Colonic mucosa (tissue), 4 donors: Measurements from ENCODE around the gene MYO7A. TPM values are rescaled to one million over a fixed set of nuclear protein-coding genes. Genes with fewer than 3 reads are reported as not detected.

Source experiments
- DNase-seq: peaks from one replicate; pipeline ENCODE4 v3.0.0-alpha.2; 2020
- H3K27ac ChIP-seq: fragments of 200-600 bp; one replicate; pipeline ENCODE4 v1.8.0; 2021
- H3K27me3 ChIP-seq: fragments of 200-600 bp; one replicate; pipeline ENCODE4 v1.8.0; 2021
- H3K36me3 ChIP-seq: fragments of 200-600 bp; one replicate; pipeline ENCODE4 v1.8.0; 2021
- H3K4me1 ChIP-seq: fragments of 200-600 bp; one replicate; pipeline ENCODE4 v1.8.0; 2021; ENCODE audit warnings: mild to moderate bottlenecking
- H3K4me3 ChIP-seq: fragments of 200-600 bp; one replicate; pipeline ENCODE4 v1.8.0; 2021
- H3K9ac ChIP-seq, 2 donors: one replicate each; pipeline ENCODE4 v1.7.0; 2013; ENCODE audit warnings: control low read depth in 2 of 2, low read depth in 2 of 2, low read length in 2 of 2
- H3K9me3 ChIP-seq: fragments of 200-600 bp; one replicate; pipeline ENCODE4 v1.8.0; 2021
- intact Hi-C: fragments of 100-400 bp; cut with DNase I; formaldehyde crosslinking; loops from one replicate; pipeline ENCODE4 v1.14.1; 2022
- total RNA-seq, 2 donors: library from RNA; stranded (reverse); fragmentation: NEBNext Ultra II Directional in 1 of 2; extraction: Animal tissue kit (Norgen Biotek cat#: 25700) in 1 of 2; gene quantifications; one replicate each; pipeline ENCODE4 v1.2.1, GENCODE V29; 2021
- TF ChIP-seq, protein P1 (sequence below): fragments of 200-600 bp; IDR thresholded peaks from one replicate; pipeline ENCODE4 v1.8.0; 2022; ENCODE audit warnings: antibody characterized with exemption, mild to moderate bottlenecking
- donor health status: healthy.
- donor health status: DM: no; HTN: no; CAD: no.
- donor health status: DM: no; HTN: no; CAD: no.

Gene MYO7A
- total RNA-seq, 2 donors from 2014 or later = 3.8 to 4.1 TPM

DNA sequence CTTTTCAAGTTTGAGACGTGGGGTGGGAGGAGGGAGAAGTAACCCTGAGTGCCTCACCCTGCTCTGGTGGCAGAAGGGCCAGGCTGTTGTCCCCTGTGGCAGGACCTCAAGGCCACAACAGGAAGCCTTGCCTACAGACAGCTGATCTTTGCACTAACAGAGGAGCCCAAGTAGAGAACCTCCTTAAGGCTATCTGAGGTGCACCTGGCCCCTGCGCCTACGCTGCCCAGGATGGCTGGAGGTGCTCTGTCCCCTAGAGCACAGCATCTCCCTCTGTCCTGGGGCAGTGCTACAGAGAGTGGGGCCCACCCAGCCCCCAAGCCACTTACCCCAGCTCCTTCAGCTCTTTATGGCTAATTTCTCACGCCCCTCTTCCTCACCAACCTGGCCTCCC lies 27.0 kb downstream of the MYO7A start:
- H3K36me3 ChIP-seq = no peaks in the 10 kb centered on the region
- H3K4me1 ChIP-seq = no peaks in the 10 kb centered on the region
- H3K9me3 ChIP-seq = no peaks in the 10 kb centered on the region
- no peak overlapping the region for H3K27ac ChIP-seq
- intact Hi-C loops = no loop called here
- H3K27me3 ChIP-seq = no peaks in the 10 kb centered on the region
- no peak overlapping the region for H3K9ac ChIP-seq
- no peak for DNase-seq
- no peak overlapping the region for H3K4me3 ChIP-seq
- TF ChIP-seq, protein P1, sequence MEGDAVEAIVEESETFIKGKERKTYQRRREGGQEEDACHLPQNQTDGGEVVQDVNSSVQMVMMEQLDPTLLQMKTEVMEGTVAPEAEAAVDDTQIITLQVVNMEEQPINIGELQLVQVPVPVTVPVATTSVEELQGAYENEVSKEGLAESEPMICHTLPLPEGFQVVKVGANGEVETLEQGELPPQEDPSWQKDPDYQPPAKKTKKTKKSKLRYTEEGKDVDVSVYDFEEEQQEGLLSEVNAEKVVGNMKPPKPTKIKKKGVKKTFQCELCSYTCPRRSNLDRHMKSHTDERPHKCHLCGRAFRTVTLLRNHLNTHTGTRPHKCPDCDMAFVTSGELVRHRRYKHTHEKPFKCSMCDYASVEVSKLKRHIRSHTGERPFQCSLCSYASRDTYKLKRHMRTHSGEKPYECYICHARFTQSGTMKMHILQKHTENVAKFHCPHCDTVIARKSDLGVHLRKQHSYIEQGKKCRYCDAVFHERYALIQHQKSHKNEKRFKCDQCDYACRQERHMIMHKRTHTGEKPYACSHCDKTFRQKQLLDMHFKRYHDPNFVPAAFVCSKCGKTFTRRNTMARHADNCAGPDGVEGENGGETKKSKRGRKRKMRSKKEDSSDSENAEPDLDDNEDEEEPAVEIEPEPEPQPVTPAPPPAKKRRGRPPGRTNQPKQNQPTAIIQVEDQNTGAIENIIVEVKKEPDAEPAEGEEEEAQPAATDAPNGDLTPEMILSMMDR = no peak

DNA sequence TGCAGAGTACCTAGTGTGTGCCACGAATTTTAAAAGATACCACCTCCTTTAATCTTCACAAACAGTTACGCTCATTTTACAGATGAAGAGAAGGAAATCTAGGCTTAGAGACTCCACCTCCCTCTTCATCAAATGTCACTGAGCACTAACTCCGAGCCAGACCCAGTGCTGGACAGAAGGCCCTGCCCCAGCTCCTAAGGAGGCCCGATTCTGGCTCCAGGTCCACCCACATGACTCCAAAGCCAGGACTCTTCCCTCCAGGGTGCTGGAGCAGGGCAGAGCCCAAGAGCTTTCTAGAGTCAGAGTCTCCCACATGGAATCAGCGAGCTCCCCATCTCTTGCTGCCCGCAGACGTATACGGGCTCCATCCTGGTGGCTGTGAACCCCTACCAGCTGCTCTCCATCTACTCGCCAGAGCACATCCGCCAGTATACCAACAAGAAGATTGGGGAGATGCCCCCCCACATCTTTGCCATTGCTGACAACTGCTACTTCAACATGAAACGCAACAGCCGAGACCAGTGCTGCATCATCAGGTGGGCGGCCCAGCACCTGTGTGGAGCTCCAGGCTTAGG lies 27.6 kb downstream of the MYO7A start:
- no peak overlapping the region for H3K9ac ChIP-seq
- intact Hi-C loops = no loop called here
- H3K4me3 ChIP-seq = no peak overlapping the region
- no peaks in the 10 kb centered on the region for H3K36me3 ChIP-seq
- no peaks in the 10 kb centered on the region for H3K9me3 ChIP-seq
- TF ChIP-seq, protein P1 = no peak
- H3K4me1 ChIP-seq = no peaks in the 10 kb centered on the region
- H3K27ac ChIP-seq = no peak overlapping the region
- H3K27me3 ChIP-seq = no peaks in the 10 kb centered on the region
- no peak for DNase-seq

DNA sequence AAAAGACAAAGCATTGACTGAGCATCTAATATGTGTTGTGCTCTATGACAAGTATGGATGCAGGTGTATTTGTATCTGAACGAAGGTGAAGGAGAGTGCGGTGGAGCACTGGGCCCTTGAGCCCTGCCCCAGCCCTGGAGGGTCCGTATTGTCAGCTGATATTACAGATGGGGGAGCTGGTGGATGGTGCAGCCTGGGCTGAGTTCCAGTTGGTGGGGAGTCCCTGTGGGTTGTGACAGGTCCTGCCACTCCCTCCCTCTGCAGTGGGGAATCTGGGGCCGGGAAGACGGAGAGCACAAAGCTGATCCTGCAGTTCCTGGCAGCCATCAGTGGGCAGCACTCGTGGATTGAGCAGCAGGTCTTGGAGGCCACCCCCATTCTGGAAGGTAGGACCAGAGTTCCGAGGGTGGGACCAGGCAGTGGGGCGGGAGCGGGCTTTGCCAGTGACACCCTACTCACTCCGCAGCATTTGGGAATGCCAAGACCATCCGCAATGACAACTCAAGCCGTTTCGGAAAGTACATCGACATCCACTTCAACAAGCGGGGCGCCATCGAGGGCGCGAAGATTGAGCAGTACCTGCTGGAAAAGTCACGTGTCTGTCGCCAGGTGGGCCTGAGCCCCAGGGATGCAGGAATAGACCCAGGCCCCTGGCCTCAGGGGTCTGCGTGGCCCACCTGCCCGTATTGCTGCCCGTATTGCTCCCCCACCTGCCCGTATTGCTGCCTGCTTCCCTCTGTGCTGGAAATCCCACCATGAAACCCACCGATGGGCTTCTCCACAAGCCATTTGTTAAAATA lies 28.6 kb downstream of the MYO7A start:
- no peaks in the 10 kb centered on the region for H3K27me3 ChIP-seq
- DNase-seq = no peak
- intact Hi-C loops = no loop called here
- no peaks in the 10 kb centered on the region for H3K4me1 ChIP-seq
- no peaks in the 10 kb centered on the region for H3K9me3 ChIP-seq
- no peak overlapping the region for H3K9ac ChIP-seq
- H3K4me3 ChIP-seq = no peak overlapping the region
- TF ChIP-seq, protein P1 = no peak
- H3K27ac ChIP-seq = no peak overlapping the region
- H3K36me3 ChIP-seq = no peaks in the 10 kb centered on the region

DNA sequence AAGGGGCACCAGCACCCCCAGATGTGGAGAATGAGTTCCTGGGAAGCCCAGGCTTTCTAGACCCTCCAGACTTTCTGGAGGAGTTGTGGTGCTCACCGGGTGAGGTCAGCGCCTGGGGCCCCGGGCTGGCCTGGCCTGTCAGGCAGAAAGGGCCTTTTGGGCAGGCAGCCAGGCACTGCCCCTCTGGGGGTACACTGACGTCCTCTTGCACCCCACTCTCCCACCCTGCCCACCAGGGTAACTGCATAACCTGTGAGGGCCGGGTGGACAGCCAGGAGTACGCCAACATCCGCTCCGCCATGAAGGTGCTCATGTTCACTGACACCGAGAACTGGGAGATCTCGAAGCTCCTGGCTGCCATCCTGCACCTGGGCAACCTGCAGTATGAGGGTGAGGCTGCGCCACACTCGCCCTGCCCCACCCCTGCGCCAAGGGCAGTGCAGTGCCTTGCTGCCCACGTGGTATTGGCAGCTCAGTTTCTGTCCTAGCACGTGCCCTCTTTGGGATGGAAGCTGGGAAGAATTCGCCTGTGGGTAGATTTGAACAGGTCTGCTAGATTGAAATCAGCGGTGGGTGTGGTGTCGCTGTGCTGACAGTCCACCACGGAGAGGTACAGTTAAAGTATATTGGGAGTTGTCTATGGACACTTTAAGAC lies 30.1 kb downstream of the MYO7A start:
- Histone ChIP-seq H3K36me3 (no peaks in the 10 kb centered on the region), H3K27ac (no peak overlapping the region), H3K9ac (no peak overlapping the region), H3K27me3 (no peaks in the 10 kb centered on the region), H3K4me3 (no peak overlapping the region), H3K9me3 (no peaks in the 10 kb centered on the region), H3K4me1 (no peaks in the 10 kb centered on the region)
- no peak for DNase-seq
- intact Hi-C loops = no loop called here
- TF ChIP-seq, protein P1 = no peak

DNA sequence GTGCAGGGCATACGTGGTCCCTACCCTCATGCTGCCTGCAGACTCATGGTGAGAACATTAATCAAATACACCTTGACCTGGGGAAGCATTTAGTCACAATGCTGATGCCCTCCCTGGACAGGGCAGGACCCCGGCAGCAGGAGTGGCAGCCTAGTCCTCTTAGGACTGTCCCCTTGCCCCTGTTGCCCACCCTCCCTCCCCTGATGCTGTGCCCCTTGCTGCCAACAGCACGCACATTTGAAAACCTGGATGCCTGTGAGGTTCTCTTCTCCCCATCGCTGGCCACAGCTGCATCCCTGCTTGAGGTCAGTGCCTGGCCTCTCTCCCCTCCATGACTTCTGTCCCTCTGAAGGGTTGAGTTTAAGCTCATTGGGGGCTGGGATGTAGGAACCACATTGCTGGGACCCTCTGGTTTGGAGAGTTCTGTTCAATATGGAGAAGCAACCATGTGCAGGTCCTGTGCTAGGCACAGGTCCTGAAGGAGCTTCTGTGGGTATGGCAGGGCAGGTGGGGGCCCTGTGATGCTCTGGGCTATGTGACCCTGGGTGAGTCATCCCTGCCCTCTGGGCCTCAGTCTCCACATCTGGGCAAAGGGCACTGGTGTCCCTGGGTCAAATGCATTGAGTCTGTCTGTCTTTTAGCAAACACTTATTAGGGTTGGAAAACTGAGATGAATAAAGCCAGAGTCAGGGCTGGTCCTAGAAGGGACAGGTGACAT lies 31.3 kb downstream of the MYO7A start:
- TF ChIP-seq, protein P1 = no peak
- Histone ChIP-seq H3K36me3 (no peaks in the 10 kb centered on the region), H3K27ac (no peak overlapping the region), H3K27me3 (no peaks in the 10 kb centered on the region), H3K9ac (no peak overlapping the region), H3K4me1 (no peaks in the 10 kb centered on the region), H3K9me3 (no peaks in the 10 kb centered on the region), H3K4me3 (no peak overlapping the region)
- no peak for DNase-seq
- intact Hi-C loops = no loop called here
